ENCODE measurements around the gene EPB41L4A. TPM values are rescaled to one million over a fixed set of nuclear protein-coding genes. Genes with fewer than 3 reads are reported as not detected.

EPB41L4A gene
- total RNA-seq, 2 donors from 2014 or later = 7.0 to 16.2 TPM

DNA sequence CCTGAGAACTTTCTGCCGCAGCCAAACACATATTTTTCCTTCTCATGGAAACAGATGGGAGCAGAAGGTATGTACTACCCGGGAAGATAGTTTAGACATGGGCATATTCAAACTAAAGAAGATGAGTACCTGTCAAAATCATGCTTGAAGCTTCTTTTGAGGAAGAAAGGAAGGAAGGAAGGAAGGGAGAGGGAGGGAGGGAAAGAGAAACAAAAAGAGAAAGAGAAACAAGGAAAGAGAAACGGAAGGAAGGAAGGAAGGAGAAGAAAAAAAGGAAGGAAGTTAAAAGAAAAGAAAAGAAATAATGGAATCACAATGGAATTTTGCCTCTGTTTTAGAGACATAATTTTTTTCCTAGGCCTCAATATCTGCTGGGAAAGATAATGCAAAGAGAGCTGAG lies 34.6 kb downstream of the EPB41L4A start:
- ATAC-seq (no peak), DNase-seq (no peak)
- TF ChIP-seq, protein P1, sequence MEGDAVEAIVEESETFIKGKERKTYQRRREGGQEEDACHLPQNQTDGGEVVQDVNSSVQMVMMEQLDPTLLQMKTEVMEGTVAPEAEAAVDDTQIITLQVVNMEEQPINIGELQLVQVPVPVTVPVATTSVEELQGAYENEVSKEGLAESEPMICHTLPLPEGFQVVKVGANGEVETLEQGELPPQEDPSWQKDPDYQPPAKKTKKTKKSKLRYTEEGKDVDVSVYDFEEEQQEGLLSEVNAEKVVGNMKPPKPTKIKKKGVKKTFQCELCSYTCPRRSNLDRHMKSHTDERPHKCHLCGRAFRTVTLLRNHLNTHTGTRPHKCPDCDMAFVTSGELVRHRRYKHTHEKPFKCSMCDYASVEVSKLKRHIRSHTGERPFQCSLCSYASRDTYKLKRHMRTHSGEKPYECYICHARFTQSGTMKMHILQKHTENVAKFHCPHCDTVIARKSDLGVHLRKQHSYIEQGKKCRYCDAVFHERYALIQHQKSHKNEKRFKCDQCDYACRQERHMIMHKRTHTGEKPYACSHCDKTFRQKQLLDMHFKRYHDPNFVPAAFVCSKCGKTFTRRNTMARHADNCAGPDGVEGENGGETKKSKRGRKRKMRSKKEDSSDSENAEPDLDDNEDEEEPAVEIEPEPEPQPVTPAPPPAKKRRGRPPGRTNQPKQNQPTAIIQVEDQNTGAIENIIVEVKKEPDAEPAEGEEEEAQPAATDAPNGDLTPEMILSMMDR (IDR thresholded peaks at IDR 0.05) = no peak
- no peak for TF ChIP-seq POLR2A (IDR thresholded peaks at IDR 0.05)
- Histone ChIP-seq H3K27ac (no peak overlapping the region), H3K27me3 (no peaks in the 10 kb centered on the region), H3K36me3 (replicated peaks in 1 of 2; ENCODE audit: insufficient read depth in 1 of 2, low read depth in 2 of 2) (no peaks in the 10 kb centered on the region), H3K9me3 (no peaks in the 10 kb centered on the region), H3K4me1 (peaks cover 6% of the 10 kb centered on the region), H3K4me3 (no peak overlapping the region)
- WGBS, 2 donors = 71 to 78% methylated on average over 3 of the region's 3 CpGs
- intact Hi-C loops (cut with DNase I) = no loop called here

DNA sequence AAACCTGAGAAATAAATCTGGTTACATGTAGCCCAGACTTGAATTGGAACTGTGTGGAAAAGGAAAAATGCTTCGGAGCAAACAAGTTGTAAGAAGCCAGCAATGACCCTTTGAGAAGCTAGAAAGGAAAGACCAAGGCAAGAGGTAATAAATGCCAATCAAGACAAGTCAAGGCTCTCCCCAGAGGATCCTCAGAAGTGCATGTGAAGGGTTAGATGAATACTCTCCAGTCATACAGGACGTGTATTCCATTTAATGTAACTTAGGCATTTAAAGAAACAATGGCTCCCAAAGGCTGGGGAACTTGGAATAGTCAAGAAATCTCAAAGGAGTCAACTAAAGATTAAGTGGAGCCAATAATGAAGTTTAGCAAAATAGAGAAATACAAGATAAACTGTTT lies 36.2 kb downstream of the EPB41L4A start:
- ATAC-seq (no peak), DNase-seq (no peak)
- TF ChIP-seq, protein P1 (IDR thresholded peaks at IDR 0.05) = no peak
- no peak for TF ChIP-seq POLR2A (IDR thresholded peaks at IDR 0.05)
- intact Hi-C loops (cut with DNase I) = no loop called here
- Histone ChIP-seq H3K36me3 (replicated peaks in 1 of 2; ENCODE audit: insufficient read depth in 1 of 2, low read depth in 2 of 2) (no peaks in the 10 kb centered on the region), H3K27ac (no peak overlapping the region), H3K9me3 (no peaks in the 10 kb centered on the region), H3K4me3 (no peak overlapping the region), H3K27me3 (no peaks in the 10 kb centered on the region), H3K4me1 (peaks cover 6% of the 10 kb centered on the region)
- WGBS, 2 donors = 60 to 64% methylated on average over 2 of the region's 2 CpGs

DNA sequence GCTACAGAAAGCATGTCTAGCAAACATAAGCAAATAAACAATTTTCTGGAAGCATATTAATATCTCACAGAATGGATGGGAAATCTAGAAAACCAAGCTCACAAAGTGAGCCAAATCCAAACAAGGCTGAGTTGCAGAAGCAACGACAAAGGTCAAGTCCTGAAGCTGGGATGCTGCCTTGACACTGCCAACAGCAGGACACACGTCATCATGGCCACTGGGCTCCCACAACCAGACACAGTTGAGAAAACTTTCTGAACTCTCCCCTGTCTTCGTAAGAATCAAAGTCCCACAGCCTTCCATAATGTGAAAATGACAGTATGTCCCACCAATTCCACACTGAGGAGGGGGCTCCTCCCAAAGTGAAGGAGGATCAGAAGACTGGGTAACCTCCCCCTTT lies 37.6 kb downstream of the EPB41L4A start:
- Histone ChIP-seq H3K4me1 (peaks cover 6% of the 10 kb centered on the region), H3K9me3 (no peaks in the 10 kb centered on the region), H3K27me3 (no peaks in the 10 kb centered on the region), H3K36me3 (replicated peaks in 1 of 2; ENCODE audit: insufficient read depth in 1 of 2, low read depth in 2 of 2) (no peaks in the 10 kb centered on the region), H3K27ac (no peak overlapping the region), H3K4me3 (no peak overlapping the region)
- intact Hi-C loops (cut with DNase I) = no loop called here
- 69 to 80% methylated on average over 3 of the region's 3 CpGs for WGBS, 2 donors
- no peak for DNase-seq
- TF ChIP-seq, protein P1 (IDR thresholded peaks at IDR 0.05) = no peak
- no peak for ATAC-seq

DNA sequence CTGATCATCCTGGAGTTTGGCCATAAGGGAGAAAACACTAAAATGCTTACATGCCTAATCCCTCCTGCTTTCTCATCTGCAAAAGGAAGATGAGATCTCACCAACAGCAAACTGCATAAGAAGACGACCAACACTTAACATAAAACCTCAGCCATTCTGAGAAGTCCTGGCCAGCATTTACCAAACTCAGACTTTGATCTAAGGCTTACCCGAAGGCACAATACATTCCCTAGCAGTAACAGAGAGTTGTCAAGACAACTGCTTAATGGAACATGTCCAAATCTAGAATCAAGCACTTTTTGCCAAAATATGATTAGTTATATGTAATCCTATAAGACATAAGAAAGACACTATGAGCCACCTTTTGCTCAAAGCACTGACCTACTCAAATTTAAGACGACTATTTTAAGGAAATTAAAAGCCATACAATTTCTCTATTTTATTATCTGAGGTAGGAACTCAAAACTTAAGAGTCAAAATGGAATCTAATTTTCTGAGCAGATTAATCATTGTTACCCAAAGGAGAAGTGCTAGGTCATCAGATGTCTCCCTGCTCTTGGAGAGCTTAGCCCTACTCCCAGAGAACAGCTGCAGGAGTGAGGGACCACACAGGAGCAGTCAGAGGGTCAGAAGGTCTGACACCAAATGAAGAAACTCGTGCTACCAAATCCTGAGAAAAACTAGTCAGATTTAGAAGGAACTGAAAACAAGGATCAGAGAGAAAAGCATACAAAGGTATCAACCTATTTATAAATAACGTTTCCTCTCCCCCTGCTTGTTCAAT lies 39.3 kb downstream of the EPB41L4A start:
- Histone ChIP-seq H3K4me1 (peaks cover 6% of the 10 kb centered on the region), H3K27me3 (no peaks in the 10 kb centered on the region), H3K27ac (no peak overlapping the region), H3K9me3 (no peaks in the 10 kb centered on the region), H3K4me3 (no peak overlapping the region), H3K36me3 (replicated peaks in 1 of 2; ENCODE audit: insufficient read depth in 1 of 2, low read depth in 2 of 2) (no peaks in the 10 kb centered on the region)
- no peak for DNase-seq
- no peak for TF ChIP-seq POLR2A (IDR thresholded peaks at IDR 0.05)
- TF ChIP-seq, protein P1 (IDR thresholded peaks at IDR 0.05) = no peak
- 58 to 70% methylated on average over 5 of the region's 5 CpGs for WGBS, 2 donors
- ATAC-seq = no peak
- intact Hi-C loops (cut with DNase I) = no loop called here

DNA sequence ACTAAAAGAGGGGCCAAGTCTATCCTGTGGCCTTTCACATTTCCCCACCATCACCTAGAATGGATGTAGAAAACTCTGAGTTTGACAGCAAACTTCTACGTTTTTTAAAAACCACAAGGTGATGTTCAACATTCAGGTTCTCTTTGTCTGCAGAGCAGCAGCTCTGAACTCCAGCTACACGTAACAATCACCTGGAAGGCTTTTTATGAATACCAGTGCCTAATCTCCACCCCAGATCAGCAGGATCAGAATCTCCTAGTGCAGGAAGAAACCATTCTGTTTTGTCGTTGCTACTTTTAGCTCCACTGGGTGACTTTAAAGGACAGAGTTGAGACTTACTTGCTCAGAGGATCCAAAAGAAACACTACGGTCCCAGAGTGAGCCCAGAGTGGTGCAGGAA lies 44.3 kb downstream of the EPB41L4A start:
- no peaks in the 10 kb centered on the region for H3K9me3 ChIP-seq
- 74 to 78% methylated on average over 4 of the region's 4 CpGs for WGBS, 2 donors
- TF ChIP-seq POLR2A (IDR thresholded peaks at IDR 0.05) = no peak
- TF ChIP-seq, protein P1 (IDR thresholded peaks at IDR 0.05) = no peak

More for the DNA sequence above, 44.3 kb downstream of the EPB41L4A start:
- Histone ChIP-seq H3K27me3 (no peaks in the 10 kb centered on the region), H3K4me1 (no peaks in the 10 kb centered on the region), H3K36me3 (replicated peaks in 1 of 2; ENCODE audit: insufficient read depth in 1 of 2, low read depth in 2 of 2) (no peaks in the 10 kb centered on the region), H3K4me3 (no peak overlapping the region), H3K27ac (no peak overlapping the region)
- intact Hi-C loops (cut with DNase I) = no loop called here
- DNase-seq (no peak), ATAC-seq (no peak)

Measured in body of pancreas (tissue), 4 donors.